Astrocyte of the hippocampus (primary cell): ENCODE measurements around the gene CALM1.

Source experiments
- DNase-seq: peaks from one replicate; pipeline ENCODE4 v3.0.0; 2011; ENCODE audit warnings: low read depth, low spot score

The CALM1 gene

GRCh38 chr14:90396341-90397339, at the start of gene CALM1:
CALM1 (plus strand) TSS chr14:90397029; CDS start chr14:90397231, 202 bp downstream.
- peak; percentile 98 for DNase-seq

- DNase-seq, result no peak
These were observed 48.6 kb upstream of the CALM1 start for GRCh38 chr14:90348270-90348669.

GRCh38 chr14:90349739-90350138, 47.1 kb upstream of the CALM1 start:
- DNase-seq, result no peak

GRCh38 chr14:90354551-90355298, 42.1 kb upstream of the CALM1 start:
- peak; percentile 28 for DNase-seq

DNA sequence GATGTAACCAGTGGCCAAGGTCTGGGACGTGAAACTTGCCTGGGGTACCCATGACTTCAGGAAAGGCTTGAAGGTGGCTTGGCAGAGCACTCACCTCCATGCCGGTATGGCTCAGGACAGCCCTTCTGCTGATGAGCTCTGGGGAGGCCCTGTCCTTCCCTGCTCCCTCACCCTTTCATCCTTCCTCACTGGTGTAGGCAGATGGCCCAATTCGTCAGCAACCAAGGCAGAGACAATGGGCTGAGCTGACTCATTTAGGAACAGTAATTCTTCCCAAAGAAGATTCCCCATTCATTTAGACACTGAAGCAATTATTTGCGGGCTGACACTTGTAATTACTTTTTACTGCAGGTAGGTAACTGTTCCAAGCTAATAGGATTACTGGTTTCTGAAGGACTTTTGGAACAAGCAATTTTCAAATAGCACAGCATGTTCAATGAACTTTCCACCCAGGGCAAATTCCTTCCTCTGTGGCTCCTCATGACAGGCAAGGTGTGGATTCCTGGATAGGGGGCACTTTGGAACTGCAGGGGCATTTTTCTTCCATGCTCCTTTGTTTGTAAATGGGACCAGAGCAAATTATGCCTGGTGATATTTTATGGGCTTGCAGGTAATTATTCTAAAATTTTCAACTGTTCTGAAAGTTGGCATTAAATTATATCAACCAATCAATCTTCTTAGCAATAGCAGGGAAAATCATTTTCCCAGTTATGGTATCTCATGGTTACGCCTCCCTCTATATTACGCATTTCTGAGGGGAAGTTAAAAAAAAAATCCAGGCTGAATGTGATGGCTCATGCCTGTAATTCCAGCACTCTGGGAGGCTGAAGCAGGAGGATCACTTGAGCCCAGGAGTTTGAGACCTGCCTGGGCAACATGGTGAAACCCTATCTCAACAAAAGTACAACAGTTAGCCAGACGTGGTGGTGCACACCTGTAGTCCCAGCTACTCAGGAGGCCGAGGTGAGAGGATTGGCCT, 41.0 kb upstream of the CALM1 start:
- no peak for DNase-seq

DNA sequence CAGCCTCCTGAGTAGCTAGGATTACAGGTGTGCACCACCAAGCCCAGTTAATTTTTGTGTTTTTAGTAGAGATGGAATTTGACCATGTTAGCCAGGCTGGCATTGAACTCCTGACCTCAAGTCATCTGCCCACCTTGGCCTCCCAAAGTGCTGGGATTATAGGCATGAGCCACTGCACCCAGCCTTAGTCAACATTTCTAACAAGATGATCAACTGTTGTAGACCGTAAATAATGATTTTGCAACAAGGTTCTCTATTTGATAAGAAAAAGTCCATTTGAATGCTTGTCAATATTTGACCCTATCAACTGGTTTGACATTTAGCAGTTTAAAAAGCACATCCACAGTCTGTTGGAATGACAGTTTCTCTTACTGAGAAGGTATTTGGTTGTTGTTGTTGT, 39.9 kb upstream of the CALM1 start:
- DNase-seq, result no peak

DNA sequence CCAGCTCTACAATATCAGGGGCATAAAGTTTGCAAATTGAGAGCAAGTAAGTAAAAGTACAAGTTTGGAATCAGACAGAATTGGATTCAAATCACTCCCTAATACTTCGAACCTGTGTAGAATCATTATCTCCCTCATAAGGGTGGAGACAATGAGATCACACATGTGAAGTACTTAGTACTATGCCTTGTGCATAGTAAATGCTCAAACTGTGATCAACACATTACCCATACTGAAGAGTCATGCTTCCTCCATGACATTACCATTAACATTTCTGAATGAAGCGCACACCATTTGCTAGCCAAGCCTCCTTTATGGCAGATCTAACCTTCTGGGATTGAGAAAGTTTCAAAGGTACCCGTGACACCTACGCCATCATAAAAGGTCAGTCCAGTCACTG, 38.5 kb upstream of the CALM1 start:
- no peak for DNase-seq

GRCh38 chr14:90361865-90362557, 34.8 kb upstream of the CALM1 start:
- no peak for DNase-seq

DNA sequence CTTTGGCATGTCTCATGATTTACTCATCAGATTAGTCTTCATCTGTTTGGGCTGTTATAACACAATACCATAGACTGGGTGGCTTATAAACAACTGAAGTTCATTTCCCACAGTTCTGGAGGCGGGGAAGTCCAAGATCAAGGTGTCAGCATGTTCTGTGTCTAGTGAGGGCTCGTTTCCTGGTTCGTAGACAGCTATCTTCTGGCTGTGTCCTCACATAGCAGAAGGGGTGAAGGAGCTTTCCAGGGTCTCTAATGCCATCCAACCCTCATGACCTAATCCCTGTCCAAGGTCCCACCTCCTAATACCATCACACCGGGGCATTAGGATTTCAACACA, 34.3 kb upstream of the CALM1 start:
- no peak for DNase-seq

DNA sequence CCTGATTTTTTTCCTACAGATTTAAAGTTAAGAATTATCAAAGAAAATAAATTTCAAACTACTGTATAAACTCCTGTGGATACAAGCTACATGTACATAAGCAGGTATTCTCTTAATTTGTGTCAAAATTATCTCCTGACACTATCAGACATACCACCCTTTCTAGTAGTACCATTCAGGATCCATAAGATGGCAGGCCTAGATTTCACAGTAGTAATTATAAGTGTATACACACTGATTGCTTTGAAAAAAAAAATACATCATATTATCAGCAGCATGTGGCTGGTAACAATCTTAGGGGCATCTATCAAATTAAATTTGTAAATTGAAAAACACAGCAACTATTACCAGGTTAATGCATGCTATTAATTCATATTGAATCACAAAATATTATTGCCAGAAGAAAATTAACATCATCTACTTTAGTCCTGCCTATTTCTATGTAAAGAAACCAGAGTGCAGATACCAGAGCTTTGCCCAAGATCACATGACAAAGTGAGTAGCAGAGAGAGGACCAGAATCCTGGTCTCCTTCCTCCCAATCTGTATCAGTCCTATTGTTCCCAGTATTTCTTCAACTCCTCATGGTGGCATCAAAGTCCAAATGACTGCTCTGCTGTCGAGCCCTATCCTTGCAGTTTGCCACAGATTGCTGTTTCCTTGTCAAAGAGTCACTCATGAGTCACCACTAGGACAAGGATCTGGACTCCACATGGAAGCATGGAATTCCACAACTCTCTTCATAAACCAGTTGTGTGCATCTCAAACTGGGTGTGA, 27.7 kb upstream of the CALM1 start:
- DNase-seq, result no peak

DNA sequence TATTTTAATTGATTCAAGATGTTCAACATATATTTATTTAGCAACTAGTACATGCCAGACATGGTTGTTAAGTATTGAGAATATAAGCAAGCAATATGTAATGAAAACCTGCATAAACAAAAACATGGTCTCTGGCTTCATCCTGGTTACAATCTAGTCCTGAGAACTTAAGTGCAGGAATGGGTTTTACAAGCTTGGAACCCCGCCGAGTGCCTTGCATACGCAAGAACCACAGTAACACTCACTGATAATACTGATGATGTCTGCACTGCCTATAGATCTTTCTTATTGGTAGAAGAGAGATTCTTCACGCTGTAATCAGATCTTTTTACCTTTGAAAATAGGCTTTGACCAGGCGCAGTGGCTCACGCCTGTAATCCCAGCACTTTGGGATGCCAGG, 22.9 kb upstream of the CALM1 start:
- DNase-seq, result no peak

DNA sequence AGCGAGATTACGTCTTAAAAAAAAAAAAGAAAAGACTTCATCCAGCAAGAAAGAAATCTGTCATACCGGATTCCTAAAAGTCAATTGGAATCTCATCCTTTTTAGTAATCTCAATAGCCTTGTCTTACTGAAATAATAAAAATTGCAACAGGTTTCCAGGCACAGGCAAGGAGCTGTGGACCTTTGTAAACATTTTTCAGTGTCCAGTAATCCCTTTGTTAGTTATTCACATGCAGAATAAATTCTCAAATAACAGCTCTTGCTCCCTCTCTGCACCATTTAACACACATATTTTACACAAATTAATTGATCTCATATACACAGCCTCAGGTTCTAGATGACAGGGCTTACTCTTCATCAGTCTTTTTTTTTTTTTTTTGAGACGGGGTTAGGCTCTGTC, 22.0 kb upstream of the CALM1 start:
- DNase-seq, result no peak

DNA sequence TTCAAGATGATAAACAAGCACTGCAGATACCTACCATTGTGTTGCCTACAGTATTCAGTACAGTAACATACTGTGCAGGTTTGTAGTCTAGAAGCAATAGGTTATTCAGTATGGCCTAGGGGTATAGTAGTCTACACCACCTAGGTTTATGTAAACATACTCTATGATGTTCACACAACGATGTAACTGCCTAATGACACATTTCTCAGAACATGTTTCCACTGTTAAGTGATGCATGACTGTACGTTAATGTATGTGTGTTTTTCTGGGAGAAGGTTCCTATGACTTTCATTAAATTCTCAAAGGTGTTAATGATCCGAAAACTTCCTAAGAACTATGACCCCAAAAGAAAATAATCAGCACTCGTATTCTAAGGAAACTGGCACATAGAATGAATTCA, 20.9 kb upstream of the CALM1 start:
- DNase-seq, result no peak

DNA sequence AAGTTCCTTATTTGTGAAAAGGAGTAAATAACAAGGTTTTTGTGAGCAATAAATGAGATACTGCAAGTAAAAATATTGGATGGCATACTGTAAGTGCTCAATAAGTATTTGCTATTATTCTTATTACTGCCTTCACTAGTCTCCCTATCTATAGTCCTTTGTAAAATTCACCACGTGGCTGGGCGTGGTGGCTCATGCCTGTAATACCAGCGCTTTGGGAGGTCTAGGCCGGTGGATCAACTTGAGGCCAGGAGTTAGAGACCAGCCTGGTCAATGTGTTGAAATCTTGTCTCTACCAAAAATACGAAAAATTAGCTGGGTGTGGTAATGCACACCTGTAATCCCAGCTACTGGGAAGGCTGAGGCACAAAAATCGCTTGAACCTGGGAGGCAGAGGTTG, 18.6 kb upstream of the CALM1 start:
- DNase-seq, result no peak

DNA sequence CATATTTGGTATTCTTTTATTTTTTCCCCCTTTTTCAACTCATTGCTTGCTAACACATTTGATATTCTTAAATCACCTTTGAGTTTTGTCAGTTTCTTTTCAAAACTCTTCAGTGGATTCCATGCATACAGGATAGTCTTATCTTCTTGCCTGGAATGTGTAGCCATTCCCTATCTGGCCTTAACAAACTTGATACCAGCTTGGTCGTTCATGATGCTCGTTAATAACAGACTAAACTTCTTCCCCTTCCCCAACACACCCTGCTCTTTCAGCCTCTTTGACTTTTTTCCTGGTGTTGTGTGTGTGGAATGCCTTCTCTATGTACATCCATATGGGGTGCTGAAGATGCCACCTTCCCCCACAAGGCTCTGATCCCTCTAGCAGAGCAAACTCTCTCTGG, 17.7 kb upstream of the CALM1 start:
- no peak for DNase-seq

- peak; percentile 34 for DNase-seq
These were observed 15.6 kb upstream of the CALM1 start for GRCh38 chr14:90381011-90381786.

GRCh38 chr14:90381999-90382451, 14.8 kb upstream of the CALM1 start:
- DNase-seq, result no peak

DNA sequence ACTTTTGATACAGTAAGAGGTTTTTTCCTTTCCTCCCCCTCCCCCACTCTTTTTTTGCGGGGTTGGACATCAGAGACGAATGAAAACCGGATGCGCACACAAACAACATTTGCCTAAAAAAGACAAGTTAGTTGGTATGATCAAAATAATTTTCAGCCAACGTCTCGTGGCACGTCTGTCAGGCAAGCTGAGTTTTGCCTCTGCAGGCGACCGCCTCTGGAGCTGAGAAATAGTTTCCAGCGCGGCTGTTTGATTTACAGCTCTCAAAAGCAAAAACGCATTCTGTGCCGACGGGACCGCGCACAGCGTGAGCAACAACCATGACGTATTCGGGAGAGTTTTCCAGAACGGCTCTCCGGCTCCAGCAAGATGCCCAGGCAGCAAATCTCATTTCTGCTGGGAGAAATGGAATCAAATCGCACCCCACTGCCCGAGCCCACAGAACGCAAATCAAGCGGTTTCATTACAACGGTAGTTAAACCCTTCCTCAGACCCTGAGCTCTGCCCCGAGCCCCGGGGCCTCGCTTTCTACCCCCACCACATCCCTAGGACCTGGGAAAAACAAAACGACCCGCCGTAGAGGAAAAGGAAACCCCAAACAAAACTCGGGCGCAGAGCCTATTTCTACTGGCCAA, 14.2 kb upstream of the CALM1 start:
- peak; percentile 89 for DNase-seq
